ENCODE measurements around the gene ZNRF3. TPM values are rescaled to one million over a fixed set of nuclear protein-coding genes. Genes with fewer than 3 reads are reported as not detected.
A peak's percentile ranks its signal among the peaks of the same experiment; 100 is the strongest.

The ZNRF3 gene
- total and polyA plus RNA-seq, 8 donors: 8.8 to 30.4 (median 27.2) TPM

DNA sequence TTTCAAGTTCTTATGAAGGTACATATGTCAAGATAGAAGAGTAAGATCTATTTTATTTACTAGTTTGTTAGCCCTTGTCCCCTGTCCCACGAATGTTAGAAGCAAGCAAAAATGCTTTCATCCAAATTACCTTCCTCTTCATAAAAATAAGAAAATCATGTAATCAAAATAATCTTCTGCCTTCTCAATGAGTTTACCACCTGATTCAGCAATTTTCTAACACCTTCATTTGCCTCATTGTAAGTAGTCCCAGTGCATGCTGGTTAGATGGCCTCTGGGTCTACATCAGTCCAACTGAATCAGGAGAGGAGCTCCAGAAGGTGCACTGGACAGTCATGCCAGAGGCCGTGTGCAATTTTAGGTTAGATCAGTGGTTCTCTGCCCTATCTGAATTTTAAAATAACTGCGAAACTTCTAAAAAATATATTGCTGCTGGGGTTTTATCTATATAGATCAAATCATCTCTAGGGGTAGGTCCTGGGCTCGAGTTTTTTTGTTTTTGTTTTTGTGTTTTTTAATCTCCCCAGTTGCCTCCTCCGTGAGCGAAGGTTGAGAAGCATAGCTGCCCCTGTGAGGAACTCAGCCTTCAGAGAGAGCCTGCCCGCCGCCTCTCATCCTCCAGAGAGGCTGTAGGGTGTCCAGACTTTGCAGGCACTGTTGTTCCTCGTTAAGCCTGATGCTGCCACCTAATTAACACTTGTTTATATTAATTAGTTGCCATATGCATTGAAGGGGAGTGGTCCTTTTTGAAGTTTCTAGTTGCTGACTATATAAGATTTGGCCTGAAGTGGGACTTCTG is 146.0 kb downstream of the ZNRF3 start:
- H3K27ac ChIP-seq: peak overlapping the region; percentile 81 to 95
- H3K27me3 ChIP-seq: peaks cover 0 to 36% of the 10 kb centered on the region in 2 donors
- no peaks in the 10 kb centered on the region for H3K36me3 ChIP-seq
- no peak for DNase-seq
- H3K9me3 ChIP-seq: no peaks in the 10 kb centered on the region
- intact Hi-C loops (cut with DNase I): no loop called here
- ATAC-seq: no peak
- H3K4me1 ChIP-seq: peaks cover 15 to 36% of the 10 kb centered on the region in 2 donors
- TF ChIP-seq, protein P1, sequence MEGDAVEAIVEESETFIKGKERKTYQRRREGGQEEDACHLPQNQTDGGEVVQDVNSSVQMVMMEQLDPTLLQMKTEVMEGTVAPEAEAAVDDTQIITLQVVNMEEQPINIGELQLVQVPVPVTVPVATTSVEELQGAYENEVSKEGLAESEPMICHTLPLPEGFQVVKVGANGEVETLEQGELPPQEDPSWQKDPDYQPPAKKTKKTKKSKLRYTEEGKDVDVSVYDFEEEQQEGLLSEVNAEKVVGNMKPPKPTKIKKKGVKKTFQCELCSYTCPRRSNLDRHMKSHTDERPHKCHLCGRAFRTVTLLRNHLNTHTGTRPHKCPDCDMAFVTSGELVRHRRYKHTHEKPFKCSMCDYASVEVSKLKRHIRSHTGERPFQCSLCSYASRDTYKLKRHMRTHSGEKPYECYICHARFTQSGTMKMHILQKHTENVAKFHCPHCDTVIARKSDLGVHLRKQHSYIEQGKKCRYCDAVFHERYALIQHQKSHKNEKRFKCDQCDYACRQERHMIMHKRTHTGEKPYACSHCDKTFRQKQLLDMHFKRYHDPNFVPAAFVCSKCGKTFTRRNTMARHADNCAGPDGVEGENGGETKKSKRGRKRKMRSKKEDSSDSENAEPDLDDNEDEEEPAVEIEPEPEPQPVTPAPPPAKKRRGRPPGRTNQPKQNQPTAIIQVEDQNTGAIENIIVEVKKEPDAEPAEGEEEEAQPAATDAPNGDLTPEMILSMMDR (IDR thresholded peaks at IDR 0.05): no peak
- no peak overlapping the region for H3K4me3 ChIP-seq

DNA sequence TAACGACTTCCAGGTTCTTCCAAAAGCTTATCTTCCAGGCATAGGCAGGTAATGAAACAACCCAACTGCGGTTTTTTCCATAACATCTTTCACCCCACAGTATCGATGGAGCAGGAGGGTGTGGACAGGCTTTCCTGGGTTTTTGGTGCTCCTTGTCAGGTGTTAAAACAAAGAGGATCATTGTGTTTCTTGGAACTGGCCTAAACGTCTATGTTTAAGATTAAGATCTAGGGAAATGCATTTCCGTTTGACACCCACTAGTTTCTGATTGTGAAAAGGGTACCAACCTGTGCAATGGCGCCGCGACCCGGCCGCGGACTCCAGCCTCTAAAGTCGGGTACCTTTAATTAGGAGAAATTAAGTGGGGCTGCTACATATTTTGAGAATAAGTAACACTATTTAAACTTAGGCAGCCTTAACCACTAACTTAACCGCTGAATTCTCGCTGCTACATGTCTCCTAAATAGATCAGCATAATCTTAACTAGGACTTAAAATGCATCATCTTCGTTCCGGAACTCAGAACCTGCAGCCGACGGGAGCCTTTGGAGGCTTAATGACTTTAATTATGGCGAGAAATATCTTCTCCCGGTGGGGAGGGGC is 146.7 kb downstream of the ZNRF3 start:
- DNase-seq (no peak), ATAC-seq (peak; percentile 1)
- peak overlapping the region; percentile 28 to 34 for H3K4me3 ChIP-seq
- H3K36me3 ChIP-seq: no peaks in the 10 kb centered on the region
- H3K27ac ChIP-seq: peak overlapping the region; percentile 81 to 95
- intact Hi-C loops (cut with DNase I): no loop called here
- peaks cover 15 to 36% of the 10 kb centered on the region in 2 donors for H3K4me1 ChIP-seq
- no peaks in the 10 kb centered on the region for H3K9me3 ChIP-seq
- H3K27me3 ChIP-seq: peaks cover 0 to 36% of the 10 kb centered on the region in 2 donors
- TF ChIP-seq, protein P1 (IDR thresholded peaks at IDR 0.05): no peak

DNA sequence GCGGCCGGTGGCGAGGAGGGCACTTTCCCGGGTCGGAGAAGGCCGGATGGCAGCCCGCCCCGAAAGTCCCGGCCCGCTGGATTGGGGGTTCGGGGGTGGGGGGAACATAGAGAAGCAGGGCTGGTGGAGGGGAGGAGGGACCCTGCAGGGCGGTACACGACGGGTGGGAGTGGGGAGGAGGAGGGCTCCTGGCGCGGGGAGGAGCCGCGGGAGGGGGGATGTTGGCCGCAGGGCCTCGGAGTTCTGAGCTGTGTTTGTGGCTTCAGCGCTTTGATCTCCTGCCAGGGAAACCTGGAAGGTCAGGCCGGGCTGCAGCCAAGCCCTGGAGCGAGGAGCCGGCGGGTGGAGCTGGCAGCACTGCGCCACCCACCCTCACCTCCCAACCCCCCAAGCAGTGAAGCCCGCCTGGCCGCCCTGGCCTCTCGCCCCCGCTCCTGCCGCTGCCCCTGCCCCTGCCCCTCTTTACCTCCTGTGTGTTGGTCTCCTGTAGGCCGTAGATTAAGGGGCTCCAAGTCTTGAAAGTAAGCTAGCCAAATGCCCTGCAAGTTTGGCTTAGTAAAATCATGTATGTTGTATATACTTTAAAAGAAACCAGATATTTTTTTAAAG is 147.3 kb downstream of the ZNRF3 start:
- Histone ChIP-seq H3K4me3 (peak overlapping the region; percentile 28 to 34), H3K4me1 (peaks cover 15 to 36% of the 10 kb centered on the region in 2 donors), H3K36me3 (no peaks in the 10 kb centered on the region), H3K27me3 (peaks cover 0 to 36% of the 10 kb centered on the region in 2 donors), H3K9me3 (no peaks in the 10 kb centered on the region), H3K27ac (peak overlapping the region; percentile 81 to 95)
- intact Hi-C loops (cut with DNase I): no loop called here
- TF ChIP-seq, protein P1 (IDR thresholded peaks at IDR 0.05): no peak
- DNase-seq: peak; percentile 54 to 88 (median 84)
- ATAC-seq: peak; percentile 83

DNA sequence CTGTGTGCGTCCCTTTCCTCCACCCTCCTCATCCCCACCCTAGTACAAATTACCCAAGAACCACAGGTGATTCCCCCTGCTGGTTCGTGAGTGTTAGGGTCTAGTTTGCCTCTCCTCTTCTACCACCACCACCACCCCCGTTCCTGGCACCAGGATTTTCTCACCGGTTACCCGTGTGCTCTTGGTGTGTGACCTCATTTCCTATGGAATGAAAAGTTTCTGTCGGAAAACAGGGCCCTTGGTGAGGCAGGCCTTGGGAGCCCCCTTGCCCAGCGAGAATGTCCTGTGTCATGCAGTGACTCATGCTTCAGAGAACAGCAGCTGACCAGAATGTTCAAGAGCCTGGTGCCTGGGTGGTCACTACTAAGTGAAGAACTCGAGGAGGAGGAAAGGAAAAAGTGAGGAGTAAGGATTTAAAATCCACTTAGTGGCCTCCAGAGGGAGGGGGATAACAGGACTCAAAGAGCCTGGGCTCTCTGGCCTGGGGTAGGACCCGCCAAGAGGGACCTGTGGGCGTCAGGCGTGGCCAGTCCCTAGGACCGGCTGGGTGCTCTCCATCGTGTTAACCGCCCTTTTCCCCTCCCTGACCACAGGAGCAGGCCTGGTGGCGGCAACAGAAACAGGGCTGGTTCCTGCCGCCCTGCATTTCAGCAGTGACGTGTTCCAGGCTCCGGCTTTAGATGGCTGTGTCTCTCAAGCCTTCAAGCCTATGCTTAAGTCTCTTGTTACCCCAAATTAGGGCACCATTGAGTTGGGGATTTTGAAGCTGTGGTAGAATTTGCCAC is 148.0 kb downstream of the ZNRF3 start:
- Histone ChIP-seq H3K9me3 (no peaks in the 10 kb centered on the region), H3K27ac (peak overlapping the region; percentile 81 to 95), H3K4me3 (peak overlapping the region; percentile 28 to 34), H3K4me1 (peaks cover 15 to 36% of the 10 kb centered on the region in 2 donors), H3K27me3 (peaks cover 0 to 36% of the 10 kb centered on the region in 2 donors), H3K36me3 (no peaks in the 10 kb centered on the region)
- intact Hi-C loops (cut with DNase I): no loop called here
- ATAC-seq (peak; percentile 72), DNase-seq (peak; percentile 36 to 81 (median 79))
- TF ChIP-seq, protein P1 (IDR thresholded peaks at IDR 0.05): no peak
